Loucy (cell line): Measurements from ENCODE around the gene OSBPL1A.

Experiments used
- CTCF ChIP-seq: fragments of 200-600 bp; sonication (generic); conservative IDR thresholded peaks from 2 replicates; pipeline ENCODE4 v1.5.1; 2014; ENCODE audit warnings: mild to moderate bottlenecking, antibody characterized with exemption, low read length
- EZH2phosphoT487 ChIP-seq: fragments of 200-600 bp; IDR thresholded peaks from 2 replicates; pipeline ENCODE4 v1.6.1; 2018; ENCODE audit warnings: antibody characterized with exemption, mild to moderate bottlenecking, moderate library complexity, borderline replicate concordance

GRCh38 chr18:24248359-24248758 is 149.3 kb downstream of the OSBPL1A start:
- TF ChIP-seq CTCF (no peak), EZH2phosphoT487 (no peak)
